ENCODE results near the gene IER3. TPM values are rescaled to one million over a fixed set of nuclear protein-coding genes. Genes with fewer than 3 reads are reported as not detected.

IER3 gene
- total and polyA plus RNA-seq, 2 of the 13 experiments (the other 11 are each of a cell fraction or from before 2014, with no cell fraction given): 51.1 to 131 TPM

GRCh38 chr6:30781743-30782424, 37.5 kb upstream of the IER3 start (continued):
- TF ChIP-seq HMGXB3 (CRISPR knock-in tag; IDR thresholded peaks at IDR 0.05; ENCODE audit: borderline replicate concordance): peak; percentile 87
- TF ChIP-seq ZNF513 (CRISPR knock-in tag; conservative IDR thresholded peaks at IDR 0.05): no peak
- TF ChIP-seq RFX5 (IDR thresholded peaks at IDR 0.05; ENCODE audit: low read depth, low read length): peak; percentile 58; the same call in 1 of the 2 replicates
- peak; percentile 75; the same call in 1 of the 2 replicates for TF ChIP-seq ZNF782 (CRISPR knock-in tag; IDR thresholded peaks at IDR 0.05; ENCODE audit: borderline replicate concordance)
- no peak for TF ChIP-seq KLF15 (CRISPR knock-in tag; IDR thresholded peaks at IDR 0.05; ENCODE audit: borderline replicate concordance)
- peak; percentile 99 for TF ChIP-seq JUN (CRISPR knock-in tag; IDR thresholded peaks at IDR 0.05)
- TF ChIP-seq TFDP2 (CRISPR knock-in tag; IDR thresholded peaks at IDR 0.05): peak; percentile 78
- no peak for TF ChIP-seq U2AF2 (IDR thresholded peaks at IDR 0.05; ENCODE audit: low read depth, low read length)
- TF ChIP-seq ZNF574 (CRISPR knock-in tag; IDR thresholded peaks at IDR 0.05): peak; percentile 95
- peak; percentile 58; the same call in 1 of the 2 replicates for TF ChIP-seq RELA (CRISPR knock-in tag; IDR thresholded peaks at IDR 0.05)
- TF ChIP-seq BCLAF1 (IDR thresholded peaks at IDR 0.05): no peak
- 0 out of 2 replicates have a peak, but pooled peaks have one; percentile 31 for TF ChIP-seq RARG (CRISPR knock-in tag; IDR thresholded peaks at IDR 0.05; ENCODE audit: low read depth)
- TF ChIP-seq MIER2 (CRISPR knock-in tag; IDR thresholded peaks at IDR 0.05): peak; percentile 86
- peak; percentile 97 for TF ChIP-seq ZGPAT (CRISPR knock-in tag; IDR thresholded peaks at IDR 0.05)
